ENCODE measurements around the gene IPP. TPM values are rescaled to one million over a fixed set of nuclear protein-coding genes. Genes with fewer than 3 reads are reported as not detected.

Gene IPP
- total RNA-seq = 16.2 and 16.5 TPM in 2 replicates

GRCh38 chr1:45750298-45751038, at the start of gene IPP:
IPP (minus strand) TSS chr1:45750653; CDS start chr1:45746411, 4,242 bp downstream.

GRCh38 chr1:45687754-45688740, 62.4 kb downstream of the IPP start, which contains the start of gene TMEM69:
TMEM69 (plus strand) TSS chr1:45688181; CDS start chr1:45691069, 2,888 bp downstream.

GRCh38 chr1:45686288-45687013, 64.0 kb downstream of the IPP start, which contains the start of gene GPBP1L1:
GPBP1L1 (minus strand) TSS chr1:45686533; CDS start chr1:45659087, 27,446 bp downstream.

Other genes with a start within 250 kb of the IPP start
- gene PRDX1, start 228.8 kb downstream of the IPP start, total RNA-seq = 560 and 892 TPM in 2 replicates
- gene AKR1A1, start 199.8 kb downstream of the IPP start, total RNA-seq = 132 and 165 TPM in 2 replicates
- 38.2 and 88.3 TPM in 2 replicates for gene NASP, start 166.6 kb downstream of the IPP start, total RNA-seq
- gene CCDC17, start 126.6 kb downstream of the IPP start, total RNA-seq = 0.77 and 0.87 TPM in 2 replicates
- gene GPBP1L1, start 64.1 kb downstream of the IPP start, total RNA-seq = 101 and 107 TPM in 2 replicates
- gene TMEM69, start 62.5 kb downstream of the IPP start, total RNA-seq = 9.1 and 11.0 TPM in 2 replicates
- gene MAST2, start 53.0 kb upstream of the IPP start, total RNA-seq = 33.9 and 40.2 TPM in 2 replicates

All from uterine smooth muscle cell (primary cell).